ENCODE results near the gene TEX22. TPM values are rescaled to one million over a fixed set of nuclear protein-coding genes. Genes with fewer than 3 reads are reported as not detected.

TEX22 gene
- total and polyA plus RNA-seq, 8 donors, result 0.96 to 3.0 (median 1.5) TPM

DNA sequence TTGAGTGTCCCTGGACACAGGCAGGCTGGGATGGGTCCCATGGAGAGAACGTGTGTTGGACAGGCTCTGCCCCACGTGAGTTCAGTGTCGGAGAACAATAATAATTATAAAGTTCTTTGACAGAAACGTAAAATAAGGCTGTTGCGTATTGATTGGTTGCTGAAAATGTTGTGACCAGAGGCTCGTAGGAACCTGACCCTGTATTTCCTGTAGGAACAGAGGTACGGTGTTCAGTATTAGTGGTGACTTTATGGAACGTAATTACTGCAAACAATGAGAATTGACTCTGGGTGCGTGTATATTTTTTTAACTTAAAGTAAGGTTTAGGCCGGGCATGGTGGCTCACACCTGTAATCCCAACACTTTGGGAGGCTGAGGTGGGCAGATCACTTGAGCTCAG is 29.1 kb downstream of the TEX22 start:
- Histone ChIP-seq H3K27me3 (no peaks in the 10 kb centered on the region), H3K4me3 (no peak overlapping the region), H3K9me3 (no peaks in the 10 kb centered on the region), H3K36me3 (peaks cover 5 to 22% of the 10 kb centered on the region in 2 donors), H3K4me1 (peaks cover 0 to 15% of the 10 kb centered on the region in 2 donors), H3K27ac (no peak overlapping the region)
- TF ChIP-seq, protein P1, sequence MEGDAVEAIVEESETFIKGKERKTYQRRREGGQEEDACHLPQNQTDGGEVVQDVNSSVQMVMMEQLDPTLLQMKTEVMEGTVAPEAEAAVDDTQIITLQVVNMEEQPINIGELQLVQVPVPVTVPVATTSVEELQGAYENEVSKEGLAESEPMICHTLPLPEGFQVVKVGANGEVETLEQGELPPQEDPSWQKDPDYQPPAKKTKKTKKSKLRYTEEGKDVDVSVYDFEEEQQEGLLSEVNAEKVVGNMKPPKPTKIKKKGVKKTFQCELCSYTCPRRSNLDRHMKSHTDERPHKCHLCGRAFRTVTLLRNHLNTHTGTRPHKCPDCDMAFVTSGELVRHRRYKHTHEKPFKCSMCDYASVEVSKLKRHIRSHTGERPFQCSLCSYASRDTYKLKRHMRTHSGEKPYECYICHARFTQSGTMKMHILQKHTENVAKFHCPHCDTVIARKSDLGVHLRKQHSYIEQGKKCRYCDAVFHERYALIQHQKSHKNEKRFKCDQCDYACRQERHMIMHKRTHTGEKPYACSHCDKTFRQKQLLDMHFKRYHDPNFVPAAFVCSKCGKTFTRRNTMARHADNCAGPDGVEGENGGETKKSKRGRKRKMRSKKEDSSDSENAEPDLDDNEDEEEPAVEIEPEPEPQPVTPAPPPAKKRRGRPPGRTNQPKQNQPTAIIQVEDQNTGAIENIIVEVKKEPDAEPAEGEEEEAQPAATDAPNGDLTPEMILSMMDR (IDR thresholded peaks at IDR 0.05), result no peak
- intact Hi-C loops (cut with DNase I), result no loop called here
- ATAC-seq (no peak), DNase-seq (no peak)

DNA sequence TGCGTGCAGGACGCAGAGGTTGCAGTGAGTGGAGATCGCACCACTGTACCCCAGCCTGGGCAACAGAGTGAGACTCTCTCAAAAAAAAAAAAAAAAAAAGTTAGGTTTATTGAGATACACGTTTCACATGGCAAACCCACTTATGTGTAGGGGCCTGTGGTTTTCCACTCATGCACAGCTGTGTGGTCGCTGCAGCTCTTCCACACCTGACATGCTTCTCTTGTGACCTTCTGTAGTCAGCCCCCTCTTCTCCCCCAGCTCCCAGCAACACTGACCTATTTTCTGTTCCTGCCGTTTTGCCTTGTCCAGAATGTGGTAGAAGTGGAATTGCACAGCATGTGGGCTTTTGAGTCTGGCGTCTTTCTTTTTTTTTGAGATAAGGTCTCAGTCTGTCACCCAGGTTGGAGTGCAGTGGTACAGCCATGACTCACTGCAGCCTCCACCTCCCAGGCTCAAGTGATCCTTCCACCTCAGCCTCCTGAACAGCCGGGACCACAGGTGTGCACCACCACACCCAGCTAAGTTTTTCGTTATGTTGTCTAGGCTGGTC is 29.7 kb downstream of the TEX22 start:
- intact Hi-C loops (cut with DNase I), result no loop called here

DNA sequence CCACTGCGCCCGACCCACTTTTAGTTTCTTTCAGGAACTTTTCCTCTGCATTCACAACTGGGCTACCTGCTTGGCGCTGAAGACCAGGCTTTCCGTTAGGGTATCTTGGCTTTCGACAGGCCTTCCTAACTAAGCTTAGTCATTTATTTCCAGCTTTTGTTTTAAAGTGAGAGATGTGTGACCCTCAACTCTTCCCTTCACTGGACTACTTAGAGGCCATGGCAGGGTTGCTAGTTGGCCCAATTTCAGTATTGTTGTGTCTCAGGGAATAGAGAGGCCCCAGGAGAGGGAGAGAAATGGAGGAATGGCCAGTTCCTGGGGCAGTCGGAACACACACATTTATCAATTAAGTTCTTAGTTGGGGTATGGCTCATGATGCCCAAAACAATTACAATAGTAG is 31.7 kb downstream of the TEX22 start:
- ATAC-seq (no peak), DNase-seq (peak in 1 of 4 donors; percentile 11)
- Histone ChIP-seq H3K4me1 (peaks cover 0 to 11% of the 10 kb centered on the region in 2 donors), H3K27me3 (no peaks in the 10 kb centered on the region), H3K9me3 (no peaks in the 10 kb centered on the region), H3K4me3 (no peak overlapping the region), H3K36me3 (peaks cover 5 to 22% of the 10 kb centered on the region in 2 donors), H3K27ac (no peak overlapping the region)
- intact Hi-C loops (cut with DNase I), result no loop called here
- TF ChIP-seq, protein P1 (IDR thresholded peaks at IDR 0.05), result no peak

More for the DNA sequence above, 29.7 kb downstream of the TEX22 start:
- Histone ChIP-seq H3K4me3 (no peak overlapping the region), H3K27me3 (no peaks in the 10 kb centered on the region), H3K36me3 (peaks cover 5 to 22% of the 10 kb centered on the region in 2 donors), H3K27ac (no peak overlapping the region), H3K9me3 (no peaks in the 10 kb centered on the region), H3K4me1 (peaks cover 0 to 11% of the 10 kb centered on the region in 2 donors)
- DNase-seq, result peak in 1 of 4 donors; percentile 20
- TF ChIP-seq, protein P1 (IDR thresholded peaks at IDR 0.05), result no peak
- ATAC-seq, result no peak

DNA sequence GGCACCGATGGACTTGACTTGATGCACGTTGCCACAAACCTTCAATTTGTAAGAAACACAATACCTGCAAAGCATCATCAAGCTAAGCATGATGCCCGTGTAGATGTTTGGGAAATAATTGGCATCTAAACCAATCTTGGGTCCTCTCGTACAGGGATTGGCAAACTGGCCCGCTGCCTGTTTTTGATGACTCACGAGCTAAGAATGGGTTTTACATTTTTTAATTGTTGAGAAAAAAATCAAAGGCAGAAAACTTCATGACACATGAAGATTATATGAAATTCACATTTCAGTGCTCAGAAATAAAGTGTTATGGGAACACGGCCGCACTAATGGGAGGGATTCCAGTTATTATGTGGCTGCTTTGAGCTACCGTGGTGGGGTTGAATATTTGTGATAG is 32.2 kb downstream of the TEX22 start:
- peaks cover 5 to 22% of the 10 kb centered on the region in 2 donors for H3K36me3 ChIP-seq
- intact Hi-C loops (cut with DNase I), result no loop called here
- no peaks in the 10 kb centered on the region for H3K9me3 ChIP-seq
- H3K27me3 ChIP-seq, result no peaks in the 10 kb centered on the region
- DNase-seq, result peak in 1 of 4 donors; percentile 29
- ATAC-seq, result peak; percentile 61
- peaks cover 0 to 11% of the 10 kb centered on the region in 2 donors for H3K4me1 ChIP-seq
- H3K27ac ChIP-seq, result peak overlapping the region in 1 of 2 donors; percentile 25
- TF ChIP-seq, protein P1 (IDR thresholded peaks at IDR 0.05), result no peak
- H3K4me3 ChIP-seq, result no peak overlapping the region

DNA sequence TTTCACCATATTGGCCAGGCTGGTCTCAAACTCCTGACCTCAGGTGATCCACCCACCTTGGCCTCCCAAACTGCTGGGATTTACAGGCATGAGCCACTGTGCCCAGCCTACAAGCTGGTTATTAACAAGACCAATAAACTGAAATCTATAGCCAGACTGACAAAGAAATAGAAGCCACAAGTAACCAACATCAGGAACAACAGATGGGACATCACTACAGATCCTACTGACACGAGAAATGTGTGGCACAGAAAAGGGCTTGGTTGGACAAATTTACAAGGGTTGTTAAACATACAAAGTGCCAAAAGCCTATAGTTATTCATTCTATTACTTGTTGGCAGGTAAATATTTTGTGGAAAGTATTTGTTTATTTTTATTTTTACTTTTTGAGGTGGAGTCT is 32.9 kb downstream of the TEX22 start:
- H3K36me3 ChIP-seq, result peaks cover 5 to 17% of the 10 kb centered on the region in 2 donors
- peaks cover 0 to 11% of the 10 kb centered on the region in 2 donors for H3K4me1 ChIP-seq
- TF ChIP-seq, protein P1 (IDR thresholded peaks at IDR 0.05), result no peak
- peak in 1 of 4 donors; percentile 3 for DNase-seq
- intact Hi-C loops (cut with DNase I), result no loop called here
- H3K27ac ChIP-seq, result peak overlapping the region in 1 of 2 donors; percentile 25
- no peaks in the 10 kb centered on the region for H3K27me3 ChIP-seq
- no peaks in the 10 kb centered on the region for H3K9me3 ChIP-seq
- H3K4me3 ChIP-seq, result no peak overlapping the region
- ATAC-seq, result no peak

All from left lung (tissue), 10 donors.